ENCODE measurements around the gene SMOC2. TPM values are rescaled to one million over a fixed set of nuclear protein-coding genes. Genes with fewer than 3 reads are reported as not detected.

SMOC2 gene
- total and polyA plus RNA-seq, 2 donors from 2014 or later, result 6.5 to 13.1 TPM

DNA sequence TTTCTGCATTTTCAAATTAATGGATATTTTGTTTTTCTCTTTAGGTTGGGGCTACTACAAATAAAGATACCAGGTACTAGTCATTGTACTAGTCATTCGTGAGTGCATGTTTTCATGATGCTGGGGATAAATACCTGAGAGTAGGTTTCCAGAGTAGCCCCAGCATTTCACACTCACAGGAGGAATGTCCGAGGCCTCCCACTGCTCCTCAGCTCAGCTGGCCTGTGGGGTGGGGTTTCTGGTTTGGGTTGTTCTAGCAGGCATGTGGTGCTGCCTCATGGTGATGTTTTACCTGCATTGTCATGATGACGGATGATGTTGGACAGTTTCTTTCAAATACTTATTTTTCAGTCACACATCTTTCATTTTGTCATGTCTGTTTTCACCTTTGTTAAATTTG is 144.5 kb downstream of the SMOC2 start:
- no peaks in the 10 kb centered on the region for H3K4me1 ChIP-seq (ENCODE audit: control insufficient read depth in 2 of 3, insufficient read depth in 2 of 3, low read depth in 1 of 3, low read length in 3 of 3)
- DNase-seq (no peak), FAIRE-seq (no peak)
- no peaks in the 10 kb centered on the region for H3K9me3 ChIP-seq (ENCODE audit: control insufficient read depth in 2 of 3, insufficient read depth in 1 of 3, low read length in 3 of 3)
- H3K27ac ChIP-seq (ENCODE audit: low read depth in 2 of 2, low read length in 2 of 2), result no peak overlapping the region
- no peaks in the 10 kb centered on the region for H3K36me3 ChIP-seq (ENCODE audit: control insufficient read depth in 2 of 3, insufficient read depth in 3 of 3, low read length in 3 of 3)
- TF ChIP-seq, protein P1, sequence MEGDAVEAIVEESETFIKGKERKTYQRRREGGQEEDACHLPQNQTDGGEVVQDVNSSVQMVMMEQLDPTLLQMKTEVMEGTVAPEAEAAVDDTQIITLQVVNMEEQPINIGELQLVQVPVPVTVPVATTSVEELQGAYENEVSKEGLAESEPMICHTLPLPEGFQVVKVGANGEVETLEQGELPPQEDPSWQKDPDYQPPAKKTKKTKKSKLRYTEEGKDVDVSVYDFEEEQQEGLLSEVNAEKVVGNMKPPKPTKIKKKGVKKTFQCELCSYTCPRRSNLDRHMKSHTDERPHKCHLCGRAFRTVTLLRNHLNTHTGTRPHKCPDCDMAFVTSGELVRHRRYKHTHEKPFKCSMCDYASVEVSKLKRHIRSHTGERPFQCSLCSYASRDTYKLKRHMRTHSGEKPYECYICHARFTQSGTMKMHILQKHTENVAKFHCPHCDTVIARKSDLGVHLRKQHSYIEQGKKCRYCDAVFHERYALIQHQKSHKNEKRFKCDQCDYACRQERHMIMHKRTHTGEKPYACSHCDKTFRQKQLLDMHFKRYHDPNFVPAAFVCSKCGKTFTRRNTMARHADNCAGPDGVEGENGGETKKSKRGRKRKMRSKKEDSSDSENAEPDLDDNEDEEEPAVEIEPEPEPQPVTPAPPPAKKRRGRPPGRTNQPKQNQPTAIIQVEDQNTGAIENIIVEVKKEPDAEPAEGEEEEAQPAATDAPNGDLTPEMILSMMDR (IDR thresholded peaks at IDR 0.05; ENCODE audit: borderline replicate concordance, extremely low read depth, insufficient read depth), result no peak
- no peak overlapping the region for H3K4me3 ChIP-seq (ENCODE audit: low read length in 3 of 3)
- intact Hi-C loops (cut with DNase I), result no loop called here
- no peaks in the 10 kb centered on the region for H3K27me3 ChIP-seq (ENCODE audit: control insufficient read depth, insufficient read depth, low read length)
- no peak overlapping the region for H3K9ac ChIP-seq (ENCODE audit: low read length in 3 of 3)

DNA sequence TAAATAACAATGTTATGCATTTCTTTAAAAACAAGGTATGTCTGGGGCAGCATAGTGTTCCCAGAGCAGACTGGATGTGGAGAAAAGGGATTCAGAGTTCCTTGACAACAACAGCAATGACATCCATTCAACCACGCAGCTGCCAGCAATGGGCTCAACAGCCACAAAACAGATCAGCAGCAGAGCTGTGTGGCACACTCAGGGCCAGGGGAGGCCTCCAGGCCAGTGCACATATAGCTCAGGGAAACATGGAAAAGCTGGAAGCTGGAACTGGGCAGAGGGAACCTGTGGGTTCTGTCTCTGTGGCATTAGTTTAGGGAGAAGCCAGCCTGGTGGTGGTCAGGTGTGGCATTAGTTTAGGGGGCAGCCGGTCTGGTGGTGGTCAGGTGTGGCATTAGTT is 148.3 kb downstream of the SMOC2 start:
- no peak overlapping the region for H3K4me3 ChIP-seq (ENCODE audit: low read length in 3 of 3)
- H3K27me3 ChIP-seq (ENCODE audit: control insufficient read depth, insufficient read depth, low read length), result no peaks in the 10 kb centered on the region
- intact Hi-C loops (cut with DNase I), result no loop called here
- TF ChIP-seq, protein P1 (IDR thresholded peaks at IDR 0.05; ENCODE audit: borderline replicate concordance, extremely low read depth, insufficient read depth), result no peak
- H3K27ac ChIP-seq (ENCODE audit: low read depth in 2 of 2, low read length in 2 of 2), result no peak overlapping the region
- DNase-seq (no peak), FAIRE-seq (no peak)
- H3K36me3 ChIP-seq (ENCODE audit: control insufficient read depth in 2 of 3, insufficient read depth in 3 of 3, low read length in 3 of 3), result no peaks in the 10 kb centered on the region
- H3K4me1 ChIP-seq (ENCODE audit: control insufficient read depth in 2 of 3, insufficient read depth in 2 of 3, low read depth in 1 of 3, low read length in 3 of 3), result no peaks in the 10 kb centered on the region
- H3K9ac ChIP-seq (ENCODE audit: low read length in 3 of 3), result no peak overlapping the region
- no peaks in the 10 kb centered on the region for H3K9me3 ChIP-seq (ENCODE audit: control insufficient read depth in 2 of 3, insufficient read depth in 1 of 3, low read length in 3 of 3)

DNA sequence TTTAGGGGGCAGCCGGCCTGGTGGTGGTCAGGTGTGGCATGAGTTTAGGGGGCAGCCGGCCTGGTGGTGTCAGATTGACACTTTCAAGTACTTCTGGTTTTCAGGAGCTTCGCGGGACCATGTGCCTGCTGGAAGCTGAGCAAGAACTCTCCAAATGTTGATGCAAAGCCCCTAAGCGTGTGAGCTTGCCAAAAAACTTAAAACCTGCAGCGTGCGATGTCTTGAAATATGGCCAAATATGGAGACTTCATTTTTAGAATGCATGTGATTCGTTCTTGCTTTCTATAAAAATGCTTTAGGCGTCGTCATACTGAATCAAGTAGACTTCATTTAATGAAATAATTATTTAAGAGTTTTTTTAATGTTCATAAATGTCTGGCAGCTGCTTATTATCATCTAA is 149.4 kb downstream of the SMOC2 start:
- FAIRE-seq, result no peak
- Histone ChIP-seq H3K9me3 (ENCODE audit: control insufficient read depth in 2 of 3, insufficient read depth in 1 of 3, low read length in 3 of 3) (no peaks in the 10 kb centered on the region), H3K9ac (ENCODE audit: low read length in 3 of 3) (no peak overlapping the region), H3K4me3 (ENCODE audit: low read length in 3 of 3) (no peak overlapping the region), H3K27ac (ENCODE audit: low read depth in 2 of 2, low read length in 2 of 2) (no peak overlapping the region), H3K36me3 (ENCODE audit: control insufficient read depth in 2 of 3, insufficient read depth in 3 of 3, low read length in 3 of 3) (no peaks in the 10 kb centered on the region), H3K4me1 (ENCODE audit: control insufficient read depth in 2 of 3, insufficient read depth in 2 of 3, low read depth in 1 of 3, low read length in 3 of 3) (no peaks in the 10 kb centered on the region), H3K27me3 (ENCODE audit: control insufficient read depth, insufficient read depth, low read length) (no peaks in the 10 kb centered on the region)
- intact Hi-C loops (cut with DNase I), result no loop called here
- no peak for DNase-seq
- TF ChIP-seq, protein P1 (IDR thresholded peaks at IDR 0.05; ENCODE audit: borderline replicate concordance, extremely low read depth, insufficient read depth), result no peak

DNA sequence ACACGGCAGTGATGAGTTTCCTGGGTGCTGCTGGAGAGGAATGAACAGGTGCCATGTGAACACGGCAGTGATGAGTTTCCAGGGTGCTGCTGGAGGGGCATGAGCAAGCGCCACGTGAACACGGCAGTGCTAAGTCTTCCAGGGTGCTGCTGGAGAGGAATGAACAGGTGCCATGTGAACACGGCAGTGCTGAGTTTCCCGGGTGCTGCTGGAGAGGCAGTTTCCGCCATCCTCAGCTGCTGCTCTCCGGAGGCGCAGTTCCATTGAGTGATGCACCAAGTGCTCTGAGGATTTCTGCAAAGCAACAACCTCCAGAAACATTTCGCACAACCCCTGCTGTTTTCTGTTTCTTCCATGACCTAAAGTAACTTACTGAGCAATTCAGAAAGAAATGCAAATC is 155.4 kb downstream of the SMOC2 start:
- H3K36me3 ChIP-seq (ENCODE audit: control insufficient read depth in 2 of 3, insufficient read depth in 3 of 3, low read length in 3 of 3), result peaks cover 0 to 3% (median 0%) of the 10 kb centered on the region in 3 donors
- H3K4me3 ChIP-seq (ENCODE audit: low read length in 3 of 3), result no peak overlapping the region
- no peak overlapping the region for H3K9ac ChIP-seq (ENCODE audit: low read length in 3 of 3)
- no peaks in the 10 kb centered on the region for H3K27me3 ChIP-seq (ENCODE audit: control insufficient read depth, insufficient read depth, low read length)
- no peaks in the 10 kb centered on the region for H3K4me1 ChIP-seq (ENCODE audit: control insufficient read depth in 2 of 3, insufficient read depth in 2 of 3, low read depth in 1 of 3, low read length in 3 of 3)
- DNase-seq (peak in 1 of 5 donors; percentile 9), FAIRE-seq (no peak)
- no peaks in the 10 kb centered on the region for H3K9me3 ChIP-seq (ENCODE audit: control insufficient read depth in 2 of 3, insufficient read depth in 1 of 3, low read length in 3 of 3)
- no peak overlapping the region for H3K27ac ChIP-seq (ENCODE audit: low read depth in 2 of 2, low read length in 2 of 2)
- TF ChIP-seq, protein P1 (IDR thresholded peaks at IDR 0.05; ENCODE audit: borderline replicate concordance, extremely low read depth, insufficient read depth), result no peak
- intact Hi-C loops (cut with DNase I), result no loop called here
